Endothelial cell (in vitro differentiated cells): ENCODE results near the gene MEI4. TPM values are rescaled to one million over a fixed set of nuclear protein-coding genes. Genes with fewer than 3 reads are reported as not detected.

ENCODE experiments used
- DNase-seq: peaks from one replicate; pipeline ENCODE4 v3.0.0; 2021; ENCODE audit warnings: low spot score
- H3K27ac Mint-ChIP-seq: one replicate; pipeline ENCODE4 v1.8.0; 2021; ENCODE audit warnings: mixed read lengths, inconsistent platforms; ENCODE audit not compliant: unreplicated experiment
- H3K27me3 Mint-ChIP-seq: one replicate; pipeline ENCODE4 v1.8.0; 2021; ENCODE audit warnings: mild to moderate bottlenecking, moderate library complexity, mixed read lengths, inconsistent platforms; ENCODE audit not compliant: unreplicated experiment
- H3K36me3 Mint-ChIP-seq: one replicate; pipeline ENCODE4 v1.8.0; 2021; ENCODE audit warnings: mild to moderate bottlenecking, low read depth, mixed read lengths, inconsistent platforms; ENCODE audit not compliant: unreplicated experiment
- H3K4me1 Mint-ChIP-seq: one replicate; pipeline ENCODE4 v1.8.0; 2021; ENCODE audit warnings: mild to moderate bottlenecking, mixed read lengths, inconsistent platforms; ENCODE audit not compliant: unreplicated experiment
- H3K4me3 Mint-ChIP-seq: one replicate; pipeline ENCODE4 v1.8.0; 2021; ENCODE audit warnings: mild to moderate bottlenecking, mixed read lengths, inconsistent platforms; ENCODE audit not compliant: unreplicated experiment
- H3K9me3 Mint-ChIP-seq: one replicate; pipeline ENCODE4 v1.8.0; 2021; ENCODE audit warnings: mixed read lengths, inconsistent platforms; ENCODE audit not compliant: unreplicated experiment
- total RNA-seq: library from RNA; stranded (reverse); fragmentation: NEBNext Ultra II Directional; extraction: Animal tissue kit (Norgen Biotek cat#: 25700); gene quantifications from one replicate; pipeline ENCODE4 v1.2.1, GENCODE V29; 2021; ENCODE audit not compliant: unreplicated experiment
- TF ChIP-seq, protein P1 (sequence below): fragments of 200-600 bp; sonication (generic); IDR thresholded peaks from one replicate; pipeline ENCODE4 v1.5.0; 2021; ENCODE audit warnings: antibody characterized with exemption; ENCODE audit not compliant: unreplicated experiment

Gene MEI4
- total RNA-seq, 1 donor from 2014 or later, result 0.38 TPM

DNA sequence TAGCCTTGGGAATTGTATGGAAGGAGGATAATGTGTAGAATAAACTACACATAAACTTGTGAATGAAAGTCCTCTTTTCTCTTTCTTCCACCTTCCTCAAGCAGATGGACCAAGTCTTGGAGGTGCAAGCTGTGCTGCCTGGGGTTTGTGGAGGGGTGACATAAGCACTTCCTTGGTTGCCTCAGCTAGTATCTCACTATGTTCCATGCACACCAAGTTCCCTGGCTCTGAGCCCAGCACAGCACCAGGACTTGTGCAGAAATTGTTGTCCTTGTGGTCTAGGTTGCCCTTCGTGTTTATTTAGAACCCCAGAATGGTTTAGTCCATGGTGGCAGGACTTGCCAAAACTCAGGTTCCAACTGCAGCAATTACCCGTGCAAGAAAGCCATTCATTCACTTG lies 110.3 kb downstream of the MEI4 start:
- DNase-seq, result no peak
- Mint-ChIP-seq H3K27me3 (no peaks in the 10 kb centered on the region), H3K4me3 (no peak overlapping the region), H3K9me3 (no peaks in the 10 kb centered on the region), H3K4me1 (no peaks in the 10 kb centered on the region), H3K27ac (no peak overlapping the region), H3K36me3 (no peaks in the 10 kb centered on the region)
- TF ChIP-seq, protein P1, sequence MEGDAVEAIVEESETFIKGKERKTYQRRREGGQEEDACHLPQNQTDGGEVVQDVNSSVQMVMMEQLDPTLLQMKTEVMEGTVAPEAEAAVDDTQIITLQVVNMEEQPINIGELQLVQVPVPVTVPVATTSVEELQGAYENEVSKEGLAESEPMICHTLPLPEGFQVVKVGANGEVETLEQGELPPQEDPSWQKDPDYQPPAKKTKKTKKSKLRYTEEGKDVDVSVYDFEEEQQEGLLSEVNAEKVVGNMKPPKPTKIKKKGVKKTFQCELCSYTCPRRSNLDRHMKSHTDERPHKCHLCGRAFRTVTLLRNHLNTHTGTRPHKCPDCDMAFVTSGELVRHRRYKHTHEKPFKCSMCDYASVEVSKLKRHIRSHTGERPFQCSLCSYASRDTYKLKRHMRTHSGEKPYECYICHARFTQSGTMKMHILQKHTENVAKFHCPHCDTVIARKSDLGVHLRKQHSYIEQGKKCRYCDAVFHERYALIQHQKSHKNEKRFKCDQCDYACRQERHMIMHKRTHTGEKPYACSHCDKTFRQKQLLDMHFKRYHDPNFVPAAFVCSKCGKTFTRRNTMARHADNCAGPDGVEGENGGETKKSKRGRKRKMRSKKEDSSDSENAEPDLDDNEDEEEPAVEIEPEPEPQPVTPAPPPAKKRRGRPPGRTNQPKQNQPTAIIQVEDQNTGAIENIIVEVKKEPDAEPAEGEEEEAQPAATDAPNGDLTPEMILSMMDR, result no peak

DNA sequence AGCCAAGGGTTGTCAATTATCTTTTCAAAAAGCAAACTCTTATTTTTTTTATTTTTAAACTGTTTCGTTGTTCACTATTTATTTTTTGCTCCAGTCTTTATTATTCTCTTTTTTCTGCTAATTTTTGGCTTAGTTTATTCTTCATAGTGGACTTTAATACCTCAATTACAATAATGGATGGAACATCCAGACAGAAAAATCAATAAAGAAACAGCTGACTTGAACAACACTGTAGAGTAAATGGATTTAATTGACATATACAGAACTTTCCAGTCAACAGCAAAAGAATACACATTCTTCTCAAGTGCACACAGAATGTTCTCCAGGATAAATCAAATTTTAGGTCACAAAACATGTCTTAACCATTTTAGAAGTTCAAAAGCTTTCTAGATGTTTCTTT lies 111.5 kb downstream of the MEI4 start:
- Mint-ChIP-seq H3K36me3 (no peaks in the 10 kb centered on the region), H3K27ac (no peak overlapping the region), H3K9me3 (no peaks in the 10 kb centered on the region), H3K4me1 (no peaks in the 10 kb centered on the region), H3K27me3 (no peaks in the 10 kb centered on the region), H3K4me3 (no peak overlapping the region)
- TF ChIP-seq, protein P1, result no peak
- no peak for DNase-seq

DNA sequence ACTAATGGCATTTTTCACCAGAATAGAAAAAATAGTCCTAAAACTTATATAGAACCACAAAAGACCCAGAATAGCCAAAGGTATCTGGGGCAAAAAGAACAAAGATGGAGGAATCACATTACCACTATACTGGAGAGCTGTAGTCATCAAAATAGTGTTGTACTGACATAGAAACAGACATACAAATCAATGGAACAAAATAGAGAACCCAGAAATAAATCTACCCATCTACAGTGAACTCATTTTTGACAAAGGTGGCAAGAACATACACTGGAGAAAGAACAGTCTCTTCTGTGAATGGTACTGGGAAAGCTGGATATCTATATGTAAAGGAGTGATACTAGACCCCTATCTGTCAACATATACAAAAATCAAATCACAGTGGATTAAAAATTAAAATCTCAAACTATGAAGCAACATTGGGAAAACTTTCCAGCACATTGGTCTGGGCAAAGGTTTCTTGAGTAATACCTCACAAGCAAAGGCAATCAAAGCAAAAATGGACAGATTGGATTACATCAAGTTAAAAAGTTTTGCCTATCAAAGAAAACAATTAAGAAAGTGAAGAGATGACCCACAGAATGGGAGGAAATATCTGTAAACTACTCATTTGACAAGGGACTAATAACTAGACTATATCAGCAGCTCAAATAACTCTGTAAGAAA lies 120.5 kb downstream of the MEI4 start:
- H3K36me3 Mint-ChIP-seq, result no peaks in the 10 kb centered on the region

DNA sequence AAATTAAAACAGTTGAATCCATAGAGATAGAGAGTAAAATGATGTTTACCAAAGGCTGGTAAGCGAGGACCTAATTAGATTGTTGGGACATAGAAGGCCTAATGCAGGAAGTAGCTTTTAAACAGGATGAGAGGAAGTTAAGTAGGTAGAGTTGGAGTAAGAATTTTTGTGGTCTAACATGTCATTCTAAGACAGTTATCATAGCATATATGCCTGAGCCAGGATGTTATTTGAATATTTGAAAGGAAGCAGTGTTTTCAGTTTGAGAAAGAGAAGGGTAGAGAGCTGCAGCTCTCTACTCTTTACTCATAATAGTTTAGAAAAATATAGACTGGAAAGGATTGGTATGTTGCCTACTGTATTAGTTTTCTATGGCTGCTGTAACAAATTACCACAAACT lies 121.6 kb downstream of the MEI4 start:
- peaks cover 2% of the 10 kb centered on the region for H3K27me3 Mint-ChIP-seq
- peaks cover 4% of the 10 kb centered on the region for H3K4me1 Mint-ChIP-seq
- no peak overlapping the region for H3K27ac Mint-ChIP-seq
- no peaks in the 10 kb centered on the region for H3K36me3 Mint-ChIP-seq
- H3K9me3 Mint-ChIP-seq, result no peaks in the 10 kb centered on the region
- no peak overlapping the region for H3K4me3 Mint-ChIP-seq
- TF ChIP-seq, protein P1, result no peak
- DNase-seq, result no peak

More for the DNA sequence above, 120.5 kb downstream of the MEI4 start:
- peaks cover 2% of the 10 kb centered on the region for H3K27me3 Mint-ChIP-seq
- H3K4me1 Mint-ChIP-seq, result peaks cover 4% of the 10 kb centered on the region
- no peak for DNase-seq
- no peak overlapping the region for H3K27ac Mint-ChIP-seq
- H3K4me3 Mint-ChIP-seq, result no peak overlapping the region
- no peaks in the 10 kb centered on the region for H3K9me3 Mint-ChIP-seq
- TF ChIP-seq, protein P1, result no peak

DNA sequence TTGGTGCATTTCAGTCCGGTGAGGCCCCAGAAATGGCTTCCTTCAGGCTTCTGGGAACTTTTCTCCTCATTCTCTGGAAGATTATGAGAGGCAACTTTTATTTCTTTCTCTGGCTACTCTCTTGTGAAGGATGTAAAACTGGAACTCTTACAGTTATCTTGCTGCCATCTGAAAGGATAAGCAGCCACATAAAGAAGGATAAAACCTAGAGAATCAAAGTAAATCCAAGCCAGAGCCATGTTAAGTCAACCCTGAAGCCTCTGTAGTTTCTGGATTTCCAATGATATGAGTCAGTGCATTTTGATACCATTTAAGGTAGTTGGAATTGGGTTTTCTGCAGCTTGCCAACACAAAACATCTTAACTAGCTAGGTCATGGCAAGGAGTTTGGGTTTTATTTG lies 123.6 kb downstream of the MEI4 start:
- Mint-ChIP-seq H3K27ac (no peak overlapping the region), H3K36me3 (no peaks in the 10 kb centered on the region), H3K4me1 (peaks cover 4% of the 10 kb centered on the region), H3K9me3 (no peaks in the 10 kb centered on the region), H3K4me3 (no peak overlapping the region), H3K27me3 (peaks cover 2% of the 10 kb centered on the region)
- TF ChIP-seq, protein P1, result no peak
- DNase-seq, result no peak
